ENCODE data around the gene DCST1.

DCST1 gene

DNA sequence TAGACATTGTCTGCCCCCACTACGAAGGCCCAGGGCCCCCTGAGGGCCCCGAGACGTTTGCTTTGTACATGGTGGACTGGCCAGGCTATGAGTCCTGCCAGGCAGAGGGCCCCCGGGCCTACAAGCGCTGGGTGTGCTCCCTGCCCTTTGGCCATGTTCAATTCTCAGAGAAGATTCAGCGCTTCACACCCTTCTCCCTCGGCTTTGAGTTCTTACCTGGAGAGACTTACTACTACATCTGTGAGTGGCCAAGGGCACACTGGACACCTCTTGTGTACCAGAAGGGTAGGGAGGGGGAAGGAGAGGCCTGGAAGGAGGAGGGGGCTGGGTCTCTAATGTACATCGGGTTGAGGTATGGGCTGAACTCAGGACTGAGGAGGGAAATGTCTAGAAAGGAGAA, 33.2 kb downstream of the DCST1 start:
- Histone ChIP-seq H3K27me3 (ENCODE audit: low read length) (no peaks in the 10 kb centered on the region), H3K36me3 (ENCODE audit: low read length) (no peaks in the 10 kb centered on the region), H3F3A (ENCODE audit: insufficient read depth) (peaks cover 12% of the 10 kb centered on the region; the same call in 1 of the 2 replicates), H3K4me2 (ENCODE audit: low read depth, low read length, poor library complexity, severe bottlenecking) (no peak overlapping the region), H3K27ac (ENCODE audit: low read depth, low read length) (no peak overlapping the region), H3K4me3 (ENCODE audit: insufficient read depth, low read length, poor library complexity, severe bottlenecking) (no peak overlapping the region), H4K20me1 (ENCODE audit: low read depth, low read length) (no peaks in the 10 kb centered on the region), H3K9me2 (replicated peaks; ENCODE audit: insufficient read depth, low read length) (no peaks in the 10 kb centered on the region), H3K9ac (ENCODE audit: low read length) (no peak overlapping the region), H2AFZ (ENCODE audit: low read depth, low read length, severe bottlenecking) (no peak overlapping the region), H3K79me2 (ENCODE audit: insufficient read depth, low read length) (no peaks in the 10 kb centered on the region), H3K9me3 (ENCODE audit: insufficient read depth, low read length) (no peaks in the 10 kb centered on the region)
- TF ChIP-seq, protein P1, sequence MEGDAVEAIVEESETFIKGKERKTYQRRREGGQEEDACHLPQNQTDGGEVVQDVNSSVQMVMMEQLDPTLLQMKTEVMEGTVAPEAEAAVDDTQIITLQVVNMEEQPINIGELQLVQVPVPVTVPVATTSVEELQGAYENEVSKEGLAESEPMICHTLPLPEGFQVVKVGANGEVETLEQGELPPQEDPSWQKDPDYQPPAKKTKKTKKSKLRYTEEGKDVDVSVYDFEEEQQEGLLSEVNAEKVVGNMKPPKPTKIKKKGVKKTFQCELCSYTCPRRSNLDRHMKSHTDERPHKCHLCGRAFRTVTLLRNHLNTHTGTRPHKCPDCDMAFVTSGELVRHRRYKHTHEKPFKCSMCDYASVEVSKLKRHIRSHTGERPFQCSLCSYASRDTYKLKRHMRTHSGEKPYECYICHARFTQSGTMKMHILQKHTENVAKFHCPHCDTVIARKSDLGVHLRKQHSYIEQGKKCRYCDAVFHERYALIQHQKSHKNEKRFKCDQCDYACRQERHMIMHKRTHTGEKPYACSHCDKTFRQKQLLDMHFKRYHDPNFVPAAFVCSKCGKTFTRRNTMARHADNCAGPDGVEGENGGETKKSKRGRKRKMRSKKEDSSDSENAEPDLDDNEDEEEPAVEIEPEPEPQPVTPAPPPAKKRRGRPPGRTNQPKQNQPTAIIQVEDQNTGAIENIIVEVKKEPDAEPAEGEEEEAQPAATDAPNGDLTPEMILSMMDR (IDR thresholded peaks at IDR 0.05; ENCODE audit: insufficient read depth, low read length, poor library complexity, severe bottlenecking): no peak
- TF ChIP-seq EZH2phosphoT487 (conservative IDR thresholded peaks at IDR 0.05; ENCODE audit: low read length): no peak

DNA sequence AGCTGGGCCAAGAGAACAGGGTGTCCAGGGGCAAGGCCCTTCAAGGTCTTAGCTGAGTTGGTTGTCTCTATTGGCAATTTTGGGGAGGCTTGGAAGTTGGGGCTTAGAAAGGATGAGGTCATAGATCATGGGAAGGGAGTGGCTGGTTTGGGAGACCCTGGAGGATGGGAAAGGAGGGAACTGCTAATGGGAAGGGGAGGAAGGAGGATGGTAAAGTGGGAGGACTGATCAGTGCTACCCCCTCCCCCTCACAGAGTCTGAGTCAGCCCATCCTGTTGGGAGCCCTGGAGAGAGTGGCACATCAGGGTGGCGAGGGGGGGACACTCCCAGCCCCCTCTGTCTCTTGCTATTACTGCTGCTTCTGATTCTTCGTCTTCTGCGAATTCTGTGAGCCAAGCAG, 35.0 kb downstream of the DCST1 start:
- Histone ChIP-seq H3K27me3 (ENCODE audit: low read length) (no peaks in the 10 kb centered on the region), H3F3A (ENCODE audit: insufficient read depth) (peaks cover 15% of the 10 kb centered on the region; the same call in 1 of the 2 replicates), H3K9ac (ENCODE audit: low read length) (no peak overlapping the region), H2AFZ (ENCODE audit: low read depth, low read length, severe bottlenecking) (no peak overlapping the region), H3K9me2 (replicated peaks; ENCODE audit: insufficient read depth, low read length) (no peaks in the 10 kb centered on the region), H3K9me3 (ENCODE audit: insufficient read depth, low read length) (no peaks in the 10 kb centered on the region), H3K79me2 (ENCODE audit: insufficient read depth, low read length) (no peaks in the 10 kb centered on the region), H3K4me3 (ENCODE audit: insufficient read depth, low read length, poor library complexity, severe bottlenecking) (no peak overlapping the region), H3K4me2 (ENCODE audit: low read depth, low read length, poor library complexity, severe bottlenecking) (no peak overlapping the region), H3K36me3 (ENCODE audit: low read length) (no peaks in the 10 kb centered on the region), H4K20me1 (ENCODE audit: low read depth, low read length) (no peaks in the 10 kb centered on the region), H3K27ac (ENCODE audit: low read depth, low read length) (no peak overlapping the region)
- TF ChIP-seq, protein P1 (IDR thresholded peaks at IDR 0.05; ENCODE audit: insufficient read depth, low read length, poor library complexity, severe bottlenecking): no peak
- no peak for TF ChIP-seq EZH2phosphoT487 (conservative IDR thresholded peaks at IDR 0.05; ENCODE audit: low read length)

DNA sequence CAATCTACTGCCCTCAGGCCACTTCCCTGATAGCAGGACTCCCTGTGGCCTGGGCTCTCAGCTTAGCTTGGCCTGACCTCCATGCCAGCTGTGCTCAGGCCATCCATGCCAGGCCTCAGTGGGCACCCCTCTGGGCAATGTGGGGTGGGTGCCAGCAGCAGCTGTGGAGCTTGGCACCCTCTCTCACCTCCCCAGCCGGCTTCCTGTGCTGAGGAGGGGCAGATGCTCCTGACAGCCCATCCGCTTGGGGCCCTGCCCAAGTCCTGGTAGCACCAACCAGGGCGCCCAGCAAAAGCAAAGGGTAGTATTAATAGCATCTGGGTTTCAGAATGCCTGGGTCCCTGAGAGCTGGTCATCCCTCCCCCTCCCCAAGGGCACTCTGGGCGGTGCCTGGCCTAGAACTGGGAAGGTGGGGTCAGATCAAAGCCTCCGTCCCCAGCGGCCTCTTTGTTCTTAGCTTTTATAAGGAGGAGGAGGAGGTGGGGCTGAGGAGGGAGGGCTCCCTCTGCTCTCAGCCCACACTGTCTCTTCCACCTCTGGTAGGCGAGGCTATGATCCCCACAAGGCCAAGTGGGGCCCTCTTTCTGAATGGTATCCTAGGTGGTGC, 36.0 kb downstream of the DCST1 start:
- no peaks in the 10 kb centered on the region for H3K9me2 ChIP-seq (replicated peaks; ENCODE audit: insufficient read depth, low read length)
- H3K4me3 ChIP-seq (ENCODE audit: insufficient read depth, low read length, poor library complexity, severe bottlenecking): no peak overlapping the region
- peaks cover 10% of the 10 kb centered on the region; the same call in 1 of the 2 replicates for H3F3A ChIP-seq (ENCODE audit: insufficient read depth)
- no peaks in the 10 kb centered on the region for H3K9me3 ChIP-seq (ENCODE audit: insufficient read depth, low read length)
- H3K9ac ChIP-seq (ENCODE audit: low read length): no peak overlapping the region
- no peaks in the 10 kb centered on the region for H3K27me3 ChIP-seq (ENCODE audit: low read length)
- H3K79me2 ChIP-seq (ENCODE audit: insufficient read depth, low read length): no peaks in the 10 kb centered on the region
- H2AFZ ChIP-seq (ENCODE audit: low read depth, low read length, severe bottlenecking): no peak overlapping the region
- H3K27ac ChIP-seq (ENCODE audit: low read depth, low read length): no peak overlapping the region
- TF ChIP-seq, protein P1 (IDR thresholded peaks at IDR 0.05; ENCODE audit: insufficient read depth, low read length, poor library complexity, severe bottlenecking): no peak
- no peak for TF ChIP-seq EZH2phosphoT487 (conservative IDR thresholded peaks at IDR 0.05; ENCODE audit: low read length)
- no peaks in the 10 kb centered on the region for H4K20me1 ChIP-seq (ENCODE audit: low read depth, low read length)
- no peak overlapping the region for H3K4me2 ChIP-seq (ENCODE audit: low read depth, low read length, poor library complexity, severe bottlenecking)
- H3K36me3 ChIP-seq (ENCODE audit: low read length): no peaks in the 10 kb centered on the region
